A549 (cell line): ENCODE data around the gene WDFY2.

Experiments
- PHF8 ChIP-seq: fragments of 200-600 bp; sonication (generic); IDR thresholded peaks from 2 replicates; pipeline ENCODE4 v1.6.1; 2016; ENCODE audit warnings: low read depth, mild to moderate bottlenecking, antibody characterized with exemption, moderate library complexity, borderline replicate concordance
- REST ChIP-seq: fragments of 200-600 bp; sonication (generic); IDR thresholded peaks from 2 replicates; pipeline ENCODE4 v1.6.1; 2016; ENCODE audit warnings: antibody characterized with exemption, mild to moderate bottlenecking, moderate library complexity
- TF ChIP-seq, protein P1 (sequence below): fragments of >200 bp; sonication (Bioruptor Twin); formaldehyde crosslinking; IDR thresholded peaks from 3 replicates; pipeline ENCODE4 v1.5.1; 2016

DNA sequence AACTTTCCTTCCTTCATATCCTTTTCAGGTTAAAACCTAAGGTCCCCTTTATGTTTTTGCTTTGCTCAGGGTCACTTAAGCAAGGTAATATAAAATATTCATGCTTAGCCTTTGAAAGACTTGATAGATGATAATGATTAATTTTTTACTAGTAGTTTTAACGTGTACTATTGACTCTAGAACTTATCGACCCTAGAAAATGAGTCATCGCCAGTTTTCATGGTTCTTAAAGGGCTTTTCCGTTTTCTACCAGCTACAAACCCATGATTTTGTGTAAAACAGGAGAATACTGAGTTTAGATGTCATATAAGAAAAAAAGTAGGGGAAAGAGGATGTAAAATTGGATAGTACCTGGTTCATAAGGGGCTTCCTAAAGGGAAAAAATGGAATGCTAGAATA lies 144.0 kb downstream of the WDFY2 start:
- TF ChIP-seq PHF8 (no peak), REST (no peak)
- TF ChIP-seq, protein P1, sequence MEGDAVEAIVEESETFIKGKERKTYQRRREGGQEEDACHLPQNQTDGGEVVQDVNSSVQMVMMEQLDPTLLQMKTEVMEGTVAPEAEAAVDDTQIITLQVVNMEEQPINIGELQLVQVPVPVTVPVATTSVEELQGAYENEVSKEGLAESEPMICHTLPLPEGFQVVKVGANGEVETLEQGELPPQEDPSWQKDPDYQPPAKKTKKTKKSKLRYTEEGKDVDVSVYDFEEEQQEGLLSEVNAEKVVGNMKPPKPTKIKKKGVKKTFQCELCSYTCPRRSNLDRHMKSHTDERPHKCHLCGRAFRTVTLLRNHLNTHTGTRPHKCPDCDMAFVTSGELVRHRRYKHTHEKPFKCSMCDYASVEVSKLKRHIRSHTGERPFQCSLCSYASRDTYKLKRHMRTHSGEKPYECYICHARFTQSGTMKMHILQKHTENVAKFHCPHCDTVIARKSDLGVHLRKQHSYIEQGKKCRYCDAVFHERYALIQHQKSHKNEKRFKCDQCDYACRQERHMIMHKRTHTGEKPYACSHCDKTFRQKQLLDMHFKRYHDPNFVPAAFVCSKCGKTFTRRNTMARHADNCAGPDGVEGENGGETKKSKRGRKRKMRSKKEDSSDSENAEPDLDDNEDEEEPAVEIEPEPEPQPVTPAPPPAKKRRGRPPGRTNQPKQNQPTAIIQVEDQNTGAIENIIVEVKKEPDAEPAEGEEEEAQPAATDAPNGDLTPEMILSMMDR, result no peak
